IPS-18c (cell line): ENCODE results near the gene ENTPD6.
"Not testable (repeated sequence)": the region's sequence is repeated elsewhere in the genome, so short reads cannot be mapped to it uniquely, and the experiment has no call there.

ENCODE experiments used
- H3K4me3 ChIP-seq: 2 replicates; pipeline ENCODE4 v1.7.0; 2013; ENCODE audit warnings: low read depth, mild to moderate bottlenecking, low read length, moderate library complexity; ENCODE audit not compliant: insufficient read depth
- H3K9me3 ChIP-seq: one replicate; pipeline ENCODE4 v1.6.1; 2013; ENCODE audit warnings: mild to moderate bottlenecking, low read length, moderate library complexity; ENCODE audit not compliant: control insufficient read depth, insufficient read depth

The ENTPD6 gene

DNA sequence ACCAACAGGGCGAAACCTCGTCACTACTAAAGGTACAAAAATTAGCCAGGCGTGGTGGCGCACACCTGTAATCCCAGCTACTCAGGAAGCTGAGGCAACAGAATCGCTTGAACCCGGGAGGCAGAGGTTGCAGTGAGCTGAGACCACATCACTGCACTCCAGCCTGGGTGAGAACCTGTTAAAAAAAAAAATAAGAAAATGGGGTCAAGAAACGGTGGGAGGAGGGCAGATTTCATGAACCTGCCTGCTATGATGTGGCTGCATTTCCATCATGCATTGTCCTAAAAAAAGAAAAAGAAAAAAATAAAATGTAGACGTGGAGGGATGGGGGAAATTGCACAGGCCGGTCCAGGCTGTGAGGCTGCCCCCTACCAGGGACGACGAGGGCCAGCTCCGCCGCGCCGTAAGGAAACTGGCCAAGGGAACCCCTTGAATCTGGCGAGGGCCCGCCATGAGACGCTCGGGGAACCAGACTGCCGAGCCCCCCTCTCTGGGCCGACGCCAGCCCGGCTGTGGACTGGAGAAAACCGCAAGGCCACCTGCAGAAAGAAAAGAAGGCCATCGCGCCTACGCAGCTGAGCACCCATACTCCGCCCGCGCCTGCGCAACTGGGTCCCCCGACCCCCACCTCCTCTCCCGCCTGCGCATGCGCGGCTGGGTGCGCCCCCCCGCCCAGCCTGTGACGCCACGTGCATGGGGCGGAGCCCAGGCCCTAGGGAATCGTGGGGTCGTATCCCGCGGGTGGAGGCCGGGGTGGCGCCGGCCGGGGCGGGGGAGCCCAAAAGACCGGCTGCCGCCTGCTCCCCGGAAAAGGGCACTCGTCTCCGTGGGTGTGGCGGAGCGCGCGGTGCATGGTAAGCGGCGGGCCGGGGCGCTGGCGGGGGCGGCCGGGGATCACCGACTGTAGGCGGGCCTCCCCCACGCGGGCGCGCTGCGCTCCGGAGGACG, at the start of gene ENTPD6:
Gene ENTPD6, plus strand, starts transcription at position 699 of the 948 bp plus-strand sequence. CDS start 10,825 bp downstream, outside the sequence.
- Histone ChIP-seq H3K9me3 (no peaks in the 10 kb centered on the region), H3K4me3 (peak within 1 kb of the TSS; percentile 93)

DNA sequence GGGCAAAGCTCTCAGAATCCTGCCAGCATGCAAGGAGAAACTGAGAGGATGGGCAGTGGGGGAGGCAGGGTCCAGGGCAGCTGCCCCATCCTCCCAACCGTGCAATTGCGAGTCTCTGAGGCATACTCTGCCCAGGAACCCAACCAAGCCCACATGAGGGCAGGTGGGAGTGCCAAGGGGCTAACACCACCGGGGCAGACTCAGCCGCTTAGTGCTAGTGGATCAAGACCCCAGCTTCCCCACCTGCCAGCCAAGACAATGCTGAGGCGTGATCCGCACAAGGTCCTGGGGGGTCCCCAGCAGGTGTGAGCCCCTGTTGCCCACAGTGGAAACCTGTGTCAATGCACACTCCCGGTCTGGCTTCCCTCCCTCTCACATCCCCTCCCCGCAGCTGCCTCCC, 48.5 kb upstream of the ENTPD6 start:
- no peaks in the 10 kb centered on the region for H3K9me3 ChIP-seq

DNA sequence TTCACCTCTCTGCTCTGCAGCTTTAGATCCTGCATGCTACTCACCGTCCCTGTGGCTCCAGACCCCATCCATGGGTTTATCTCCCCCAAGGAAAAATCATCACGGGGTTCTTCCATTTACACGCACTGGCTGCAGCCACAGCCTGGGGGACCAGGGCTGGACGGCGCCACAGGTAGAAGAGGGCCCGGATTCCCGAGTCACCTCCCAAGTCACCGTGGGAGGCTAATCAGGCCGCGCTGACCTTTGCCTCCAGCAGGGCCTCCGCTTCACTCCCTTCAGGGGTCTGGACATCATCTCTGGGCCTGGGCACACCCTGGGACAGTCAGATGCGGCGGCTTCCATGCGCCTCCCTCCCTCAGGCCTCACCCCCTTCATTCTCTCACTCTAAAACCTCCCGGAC, 47.8 kb upstream of the ENTPD6 start:
- no peak overlapping the region for H3K4me3 ChIP-seq
- no peaks in the 10 kb centered on the region for H3K9me3 ChIP-seq

More for the DNA sequence above, 48.5 kb upstream of the ENTPD6 start:
- H3K4me3 ChIP-seq, result no peak overlapping the region

GRCh38 chr20:25148181-25148981, 47.1 kb upstream of the ENTPD6 start:
- Histone ChIP-seq H3K4me3 (no peak overlapping the region), H3K9me3 (no peaks in the 10 kb centered on the region)

GRCh38 chr20:25148982-25149846, 46.3 kb upstream of the ENTPD6 start:
- Histone ChIP-seq H3K9me3 (no peaks in the 10 kb centered on the region), H3K4me3 (no peak overlapping the region)

- Histone ChIP-seq H3K4me3 (no peak overlapping the region), H3K9me3 (no peaks in the 10 kb centered on the region)
Observed at GRCh38 chr20:25150016-25150415, 45.5 kb upstream of the ENTPD6 start.

GRCh38 chr20:25158043-25158442, 37.5 kb upstream of the ENTPD6 start:
- Histone ChIP-seq H3K4me3 (no peak overlapping the region), H3K9me3 (no peaks in the 10 kb centered on the region)

DNA sequence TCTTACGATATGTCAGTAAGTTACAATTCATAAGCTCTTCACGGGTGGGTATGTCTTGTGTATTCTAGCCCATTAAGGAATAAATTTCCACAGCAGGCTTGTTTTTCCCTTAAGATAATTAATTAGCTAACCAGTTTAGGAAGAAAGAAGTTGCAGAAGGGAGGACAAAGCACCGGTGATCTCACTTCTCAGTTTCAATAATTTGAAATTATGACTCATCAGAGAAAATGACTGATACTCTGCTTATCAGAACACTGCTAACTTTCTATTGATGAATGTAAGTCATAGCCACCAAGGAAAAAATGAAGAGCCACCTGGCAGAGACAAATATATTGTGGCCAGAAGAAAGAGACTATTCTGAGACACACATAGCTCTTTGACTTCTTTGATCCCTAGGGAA, 35.0 kb upstream of the ENTPD6 start:
- Histone ChIP-seq H3K4me3 (no peak overlapping the region), H3K9me3 (no peaks in the 10 kb centered on the region)

GRCh38 chr20:25160897-25161296, 34.6 kb upstream of the ENTPD6 start:
- H3K9me3 ChIP-seq, result no peaks in the 10 kb centered on the region
- H3K4me3 ChIP-seq, result no peak overlapping the region

- Histone ChIP-seq H3K9me3 (no peaks in the 10 kb centered on the region), H3K4me3 (no peak overlapping the region)
Observed at GRCh38 chr20:25165128-25165527, 30.4 kb upstream of the ENTPD6 start.

DNA sequence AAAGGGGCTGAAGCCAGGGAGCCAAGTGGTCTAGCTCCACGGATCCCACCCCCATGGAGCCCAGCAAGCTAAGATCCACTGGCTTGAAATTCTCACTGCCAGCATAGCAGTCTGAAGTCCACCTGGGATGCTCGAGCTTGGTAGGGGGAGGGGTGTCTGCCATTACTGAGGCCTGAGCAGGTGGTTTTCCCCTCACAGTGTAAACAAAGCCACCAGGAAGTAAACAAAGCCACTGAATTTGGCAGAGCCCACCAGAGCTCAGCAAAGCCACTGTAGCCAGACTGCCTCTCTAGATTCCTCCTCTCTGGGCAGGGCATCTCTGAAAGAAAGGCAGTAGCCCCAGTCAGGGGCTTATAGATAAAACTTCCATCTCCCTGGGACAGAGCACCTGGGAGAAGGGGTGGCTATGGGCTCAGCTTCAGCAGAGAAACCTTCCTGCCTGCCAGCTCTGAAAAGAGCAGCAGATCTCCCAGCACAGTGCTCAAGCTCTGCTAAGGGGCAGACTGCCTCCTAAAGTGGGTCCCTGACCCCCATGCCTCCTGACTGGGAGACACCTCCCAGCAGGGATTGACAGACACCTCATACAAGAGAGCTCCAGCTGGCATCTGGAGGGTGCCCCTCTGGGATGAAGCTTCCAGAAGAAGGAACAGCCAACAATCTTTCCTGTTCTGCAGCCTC, 29.3 kb upstream of the ENTPD6 start:
- H3K4me3 ChIP-seq, H3K9me3 ChIP-seq: not testable (repeated sequence)

GRCh38 chr20:25173321-25173720, 22.2 kb upstream of the ENTPD6 start:
- H3K9me3 ChIP-seq, result no peaks in the 10 kb centered on the region
- no peak overlapping the region for H3K4me3 ChIP-seq

DNA sequence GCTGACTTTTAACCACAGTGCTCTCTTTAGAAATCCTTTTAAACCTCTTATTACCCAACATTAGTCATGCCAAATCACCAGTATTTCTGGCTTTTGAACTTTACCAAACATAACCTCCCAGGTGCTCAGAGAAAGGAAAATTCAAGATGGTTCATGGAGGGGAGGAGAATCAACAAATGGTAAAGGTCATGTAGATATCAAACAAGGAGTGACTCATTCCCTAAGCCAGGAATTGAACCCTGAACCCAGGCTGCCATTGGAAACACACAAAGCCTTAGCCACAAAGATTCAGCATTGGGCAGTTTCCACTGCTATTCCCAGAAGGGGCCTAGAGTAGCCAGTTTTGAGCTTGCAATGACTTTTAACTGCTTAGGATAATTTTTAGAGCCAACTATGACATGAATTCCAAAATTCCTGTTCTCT, 21.6 kb upstream of the ENTPD6 start:
- no peak overlapping the region for H3K4me3 ChIP-seq

DNA sequence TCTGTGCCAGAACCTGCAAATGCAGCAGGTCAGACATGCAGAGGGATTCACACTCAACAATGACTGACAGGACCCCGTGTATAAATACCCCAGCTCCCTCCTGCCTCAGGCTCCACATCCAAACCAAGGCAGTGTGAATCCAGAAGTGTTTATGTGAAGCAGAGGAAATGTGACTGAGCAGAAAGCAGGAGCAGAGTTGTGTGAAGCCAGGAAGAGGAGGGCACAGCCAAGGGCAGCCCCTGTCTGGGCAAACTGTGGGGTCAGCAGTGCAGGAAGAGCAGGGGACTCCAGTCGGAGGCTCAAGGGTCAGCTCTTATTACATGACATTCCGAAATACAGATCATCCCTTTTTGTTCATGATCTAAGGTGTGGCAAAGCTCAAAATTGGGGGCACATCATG, 19.3 kb upstream of the ENTPD6 start:
- Histone ChIP-seq H3K9me3 (no peaks in the 10 kb centered on the region), H3K4me3 (no peak overlapping the region)

More for the DNA sequence above, 21.6 kb upstream of the ENTPD6 start:
- no peaks in the 10 kb centered on the region for H3K9me3 ChIP-seq

GRCh38 chr20:25177890-25178321, 17.6 kb upstream of the ENTPD6 start:
- H3K4me3 ChIP-seq, result no peak overlapping the region

DNA sequence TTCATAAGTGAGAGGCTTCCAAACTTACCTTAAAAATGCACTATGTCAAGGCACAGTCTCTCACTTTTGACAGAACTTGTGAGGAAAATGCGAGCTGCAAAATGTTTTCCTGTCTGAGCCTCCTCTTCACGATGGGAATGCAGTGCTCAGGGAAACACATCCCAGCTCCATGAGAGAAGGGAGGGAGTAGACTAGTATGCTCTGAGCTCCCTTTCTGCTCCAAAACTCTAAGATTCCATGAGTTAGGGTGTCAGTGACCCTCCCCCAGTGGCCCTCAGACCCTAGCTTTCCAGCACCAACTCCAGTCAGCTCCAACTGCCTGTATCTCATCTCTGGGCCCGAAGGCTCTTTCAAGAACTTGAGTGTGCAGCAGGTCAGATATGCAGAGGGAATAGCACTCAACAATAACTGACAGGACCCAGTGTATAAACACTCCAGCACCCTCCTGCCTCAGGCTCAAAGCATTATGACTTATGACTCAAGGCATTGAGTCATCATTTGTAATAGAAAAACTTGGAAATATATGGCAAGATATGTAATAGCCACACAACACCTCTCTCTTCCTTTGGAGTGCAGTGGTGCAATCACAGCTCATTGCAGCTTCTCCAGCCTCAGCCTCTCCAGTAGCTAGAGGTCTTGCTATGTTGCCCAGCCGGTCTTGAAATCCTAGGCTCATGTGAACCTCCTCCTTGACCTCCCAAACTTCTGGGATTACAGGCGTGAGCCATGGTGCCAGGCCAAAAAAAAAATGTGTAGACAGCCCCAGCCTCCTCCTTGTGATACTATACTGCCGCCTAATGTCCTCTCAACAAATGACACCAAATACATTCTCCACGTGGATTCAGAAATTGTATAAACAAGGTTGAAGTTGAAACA, 16.7 kb upstream of the ENTPD6 start:
- H3K9me3 ChIP-seq, result no peaks in the 10 kb centered on the region
- no peak overlapping the region for H3K4me3 ChIP-seq

More at GRCh38 chr20:25177890-25178321, 17.6 kb upstream of the ENTPD6 start:
- H3K9me3 ChIP-seq, result no peaks in the 10 kb centered on the region
